Mammary epithelial cell (primary cell): ENCODE measurements around the gene GP2.

ENCODE experiments used
- CTCF ChIP-seq, 2 donors: IDR thresholded peaks in 1 of 2; conservative IDR thresholded peaks in 1 of 2; 2 replicates each; pipeline ENCODE4 v1.5.1; 2011 to 2012; ENCODE audit warnings: inconsistent platforms in 2 of 2, low read length in 2 of 2, mild to moderate bottlenecking in 2 of 2, control low read depth in 1 of 2, low read depth in 1 of 2; ENCODE audit not compliant: insufficient read depth in 1 of 2; ENCODE audit errors: extremely low read depth in 1 of 2
- EZH2 ChIP-seq: IDR thresholded peaks from 2 replicates; pipeline ENCODE4 v1.6.1; 2012; ENCODE audit warnings: low read length, inconsistent platforms, borderline replicate concordance

- TF ChIP-seq CTCF (conservative IDR thresholded peaks at IDR 0.05 in 1 of 2, IDR thresholded peaks at IDR 0.05 in 1 of 2; ENCODE audit: extremely low read depth in 1 of 2, insufficient read depth in 1 of 2, low read depth in 1 of 2, low read length in 2 of 2): no peak
- TF ChIP-seq EZH2: no peak
These were observed 28.9 kb downstream of the GP2 start for GRCh38 chr16:20298452-20298851.
